ENCODE results near the gene CAPN11. TPM values are rescaled to one million over a fixed set of nuclear protein-coding genes. Genes with fewer than 3 reads are reported as not detected.

Gene CAPN11
- total and polyA plus RNA-seq, 2 of the 4 experiments (the other 2 are of a cell fraction) = not detected

DNA sequence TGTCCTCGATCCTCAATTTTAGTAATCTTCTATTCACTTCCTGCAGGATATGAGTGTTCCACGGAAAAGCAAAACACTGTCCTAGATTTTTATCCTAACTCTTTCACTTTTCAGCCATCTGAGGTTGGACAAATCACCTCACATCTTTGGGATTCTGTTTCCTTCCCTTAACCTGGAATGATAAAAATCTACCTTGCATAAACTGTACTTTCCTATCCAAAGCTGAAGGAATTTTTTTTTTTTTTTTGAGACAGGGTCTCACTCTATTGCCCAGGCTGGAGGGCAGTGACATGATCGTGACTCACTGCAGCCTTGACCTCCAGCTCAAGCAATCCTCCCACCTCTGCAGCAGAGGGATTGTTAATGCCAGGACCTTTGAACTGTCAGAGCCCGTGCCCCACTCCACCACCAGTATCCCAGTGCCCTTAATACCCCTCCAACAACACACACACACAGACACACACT lies 20.5 kb downstream of the CAPN11 start:
- H3K27ac ChIP-seq (ENCODE audit: insufficient read depth, low read length) = no peak overlapping the region
- no peaks in the 10 kb centered on the region for H3K9me3 ChIP-seq (ENCODE audit: control insufficient read depth, insufficient read depth, low read length)
- ATAC-seq (ENCODE audit: low read depth) = peak; percentile 19; the same call in 1 of the 2 replicates
- 0% methylated on average over 2 of the region's 4 CpGs; no CpG with 5 or more reads in 1 of the 2 experiments for WGBS, 2 experiments (ENCODE audit: extremely low coverage in 2 of 2, insufficient read length in 1 of 2)
- TF ChIP-seq NFE2L2 (IDR thresholded peaks at IDR 0.05; ENCODE audit: low read depth, low read length) = no peak
- no peak for TF ChIP-seq CEBPB (IDR thresholded peaks at IDR 0.05; ENCODE audit: low read depth, low read length)
- TF ChIP-seq RAD21 (IDR thresholded peaks at IDR 0.05; ENCODE audit: low read length) = no peak
- no peak for TF ChIP-seq BHLHE40 (IDR thresholded peaks at IDR 0.05; ENCODE audit: low read depth, low read length)
- TF ChIP-seq RCOR1 (IDR thresholded peaks at IDR 0.05; ENCODE audit: insufficient replicate concordance, low read length) = no peak
- TF ChIP-seq RFX5 (IDR thresholded peaks at IDR 0.05; ENCODE audit: low read depth, low read length) = no peak
- no peak overlapping the region for H3K23ac ChIP-seq (ENCODE audit: low read depth, low read length)
- no peak overlapping the region for H4K5ac ChIP-seq (ENCODE audit: low read depth, low read length)
- H3K18ac ChIP-seq (ENCODE audit: low read depth, low read length) = no peak overlapping the region
- 0 out of 2 replicates have a peak overlapping the region, but pooled peaks have one; percentile 9 for H2BK20ac ChIP-seq (ENCODE audit: low read depth, low read length)
- dilution Hi-C loops (cut with HindIII; ENCODE audit: low sequenced_read_pairs, unreplicated experiment) (no loop called here), intact Hi-C loops (cut with micrococcal nuclease) (no loop called here), in situ Hi-C loops (cut with MboI; ENCODE audit: low sequenced_read_pairs) (no loop called here)
- no peak for DNase-seq
- ChIA-PET POLR2A (ENCODE audit: unreplicated experiment) (no interaction called here), CTCF (no interaction called here)
- no peak overlapping the region for H2BK5ac ChIP-seq (ENCODE audit: low read depth, low read length, poor library complexity, severe bottlenecking)
- no peak overlapping the region for H2BK15ac ChIP-seq (ENCODE audit: low read depth, low read length)
- no peak overlapping the region for H3K9ac ChIP-seq (ENCODE audit: low read depth, low read length)
- H3K56ac ChIP-seq (ENCODE audit: extremely low read depth, insufficient read depth, low read length) = no peak overlapping the region
- peak overlapping the region; percentile 64 for H2BK120ac ChIP-seq (ENCODE audit: low read depth, low read length)
- no peak overlapping the region for H3K4me2 ChIP-seq (ENCODE audit: low read depth, low read length)
- 0 out of 2 replicates have a peak, but pooled peaks cover 9% of the 10 kb centered on the region for H3K9me1 ChIP-seq (ENCODE audit: insufficient read depth, low read length)
- no peak overlapping the region for H3K4me3 ChIP-seq (ENCODE audit: insufficient read depth, low read depth, low read length)
- no peaks in the 10 kb centered on the region for H3K36me3 ChIP-seq (ENCODE audit: control insufficient read depth, insufficient read depth, low read length)
- H4K20me1 ChIP-seq (ENCODE audit: insufficient read depth, low read length) = no peaks in the 10 kb centered on the region; the same call in 1 of the 2 replicates
- H3K4ac ChIP-seq (ENCODE audit: low read depth, low read length) = peak overlapping the region; percentile 20; the same call in 1 of the 2 replicates
- peaks cover 9% of the 10 kb centered on the region for H3K27me3 ChIP-seq (ENCODE audit: control insufficient read depth, insufficient read depth, low read length)
- 0 out of 2 replicates have a peak overlapping the region, but pooled peaks have one; percentile 58 for H3K14ac ChIP-seq (replicated peaks; ENCODE audit: low read depth, low read length)
- H2AFZ ChIP-seq (replicated peaks; ENCODE audit: low read length, poor library complexity) = no peak overlapping the region
- no peaks in the 10 kb centered on the region for H3K79me1 ChIP-seq (ENCODE audit: low read depth in 1 of 2, low read length in 2 of 2)
- BruUV-seq (replicated peaks) = no TSS peak
- H4K91ac ChIP-seq (ENCODE audit: insufficient read depth, low read depth, low read length) = no peak overlapping the region
- peak overlapping the region in 1 of 2 experiments; percentile 40; a peak in 1 of 4 replicates for H4K8ac ChIP-seq (ENCODE audit: low read depth in 2 of 2, low read length in 2 of 2)
- 0 out of 2 replicates have a peak overlapping the region, but pooled peaks have one; percentile 15 for H2AK5ac ChIP-seq (ENCODE audit: low read depth, low read length)
- H2AK9ac ChIP-seq (replicated peaks; ENCODE audit: low read depth, low read length, poor library complexity) = peak overlapping the region; percentile 35
- no peaks in the 10 kb centered on the region for H3K4me1 ChIP-seq (ENCODE audit: control insufficient read depth, insufficient read depth, low read length)
